Endometrial microvascular endothelial cells (primary cell): Measurements from ENCODE around the gene SPATA17. TPM values are rescaled to one million over a fixed set of nuclear protein-coding genes. Genes with fewer than 3 reads are reported as not detected.
"Not testable (repeated sequence)": the region's sequence is repeated elsewhere in the genome, so short reads cannot be mapped to it uniquely, and the experiment has no call there.

Experiments
- in situ Hi-C: cut with HindIII; loops from 2 replicates; pipeline ENCODE4 v1.10.0; 2017; ENCODE audit warnings: low sequenced_read_pairs, low pct_unique_long_range_greater_than_20kb; ENCODE audit errors: inconsistent ontology term
- total RNA-seq: library from RNA; depleted of rRNA; stranded (reverse); fragments of >200 nt; gene quantifications from one replicate; pipeline ENCODE4 v1.2.3, GENCODE V29; 2015; ENCODE audit errors: inconsistent ontology term

Gene SPATA17
- total RNA-seq, result not detected

GRCh38 chr1:217630711-217631591 lies at the start of gene SPATA17, which contains the start of gene GPATCH2:
TSS of gene SPATA17 (plus strand) at chr1:217631344. CDS start at chr1:217631379, 35 bp downstream.
TSS of gene GPATCH2 (minus strand) at chr1:217631090. CDS start at chr1:217630971, 119 bp downstream.
- in situ Hi-C loops, result no loop called here

- in situ Hi-C loops, result not testable (repeated sequence)
Observed at GRCh38 chr1:217584286-217584811, 46.8 kb upstream of the SPATA17 start.

- in situ Hi-C loops, result no loop called here
Observed at GRCh38 chr1:217585577-217585976, 45.6 kb upstream of the SPATA17 start.

GRCh38 chr1:217586586-217586985 lies 44.6 kb upstream of the SPATA17 start:
- in situ Hi-C loops, result no loop called here

- in situ Hi-C loops, result no loop called here
Observed at GRCh38 chr1:217590598-217590997, 40.5 kb upstream of the SPATA17 start.

GRCh38 chr1:217599154-217599553 lies 32.0 kb upstream of the SPATA17 start:
- in situ Hi-C loops, result no loop called here

- in situ Hi-C loops, result no loop called here
Observed at GRCh38 chr1:217602380-217602779, 28.8 kb upstream of the SPATA17 start.

GRCh38 chr1:217605390-217605789 lies 25.8 kb upstream of the SPATA17 start:
- in situ Hi-C loops, result no loop called here

GRCh38 chr1:217614200-217614712 lies 16.9 kb upstream of the SPATA17 start:
- in situ Hi-C loops, result no loop called here

- in situ Hi-C loops, result no loop called here
Observed at GRCh38 chr1:217617126-217617525, 14.0 kb upstream of the SPATA17 start.

- in situ Hi-C loops, result no loop called here
Observed at GRCh38 chr1:217620814-217621213, 10.3 kb upstream of the SPATA17 start.

GRCh38 chr1:217622042-217622441 lies 9.1 kb upstream of the SPATA17 start:
- in situ Hi-C loops, result no loop called here

- in situ Hi-C loops, result no loop called here
Observed at GRCh38 chr1:217626321-217626720, 4.8 kb upstream of the SPATA17 start.

- in situ Hi-C loops, result no loop called here
Observed at GRCh38 chr1:217627431-217627830, 3.7 kb upstream of the SPATA17 start.

- in situ Hi-C loops, result no loop called here
Observed at GRCh38 chr1:217642455-217642854, 11.3 kb downstream of the SPATA17 start.

GRCh38 chr1:217647791-217648190 lies 16.6 kb downstream of the SPATA17 start:
- in situ Hi-C loops, result no loop called here

GRCh38 chr1:217650674-217651073 lies 19.5 kb downstream of the SPATA17 start:
- in situ Hi-C loops, result no loop called here

- in situ Hi-C loops, result no loop called here
Observed at GRCh38 chr1:217660353-217661062, 29.4 kb downstream of the SPATA17 start.

GRCh38 chr1:217661407-217661806 lies 30.3 kb downstream of the SPATA17 start:
- in situ Hi-C loops, result no loop called here
